Liver (tissue), 9 donors: Measurements from ENCODE around the gene FREY1. TPM values are rescaled to one million over a fixed set of nuclear protein-coding genes. Genes with fewer than 3 reads are reported as not detected.
A peak's percentile ranks its signal among the peaks of the same experiment; 100 is the strongest.

ENCODE experiments used
- DNase-seq: peaks from one replicate; pipeline ENCODE4 v3.0.0-alpha.2; 2017; ENCODE audit warnings: low spot score
- H3K27ac ChIP-seq, 2 donors: one replicate each; pipeline ENCODE4 v1.7.0; 2013; ENCODE audit warnings: inconsistent platforms in 2 of 2, low read length in 2 of 2, control low read depth in 1 of 2, low read depth in 1 of 2, mild to moderate bottlenecking in 1 of 2
- H3K27me3 ChIP-seq, 4 donors: one replicate each; pipeline versions ENCODE4 v1.6.1 to v1.7.0; 2013; ENCODE audit warnings: low read length in 3 of 4, inconsistent platforms in 1 of 4, mild to moderate bottlenecking in 1 of 4, moderate library complexity in 1 of 4; ENCODE audit not compliant: control insufficient read depth in 4 of 4, insufficient read depth in 4 of 4
- H3K36me3 ChIP-seq, 4 donors: one replicate each; pipeline versions ENCODE4 v1.6.1 to v1.7.0; 2013; ENCODE audit warnings: low read length in 3 of 4, mild to moderate bottlenecking in 3 of 4, low read depth in 1 of 4, moderate library complexity in 1 of 4; ENCODE audit not compliant: control insufficient read depth in 4 of 4, insufficient read depth in 3 of 4
- H3K4me1 ChIP-seq, 4 donors: one replicate each; pipeline versions ENCODE4 v1.6.1 to v1.7.0; 2013; ENCODE audit warnings: low read length in 3 of 4, mild to moderate bottlenecking in 3 of 4, moderate library complexity in 1 of 4; ENCODE audit not compliant: control insufficient read depth in 4 of 4, insufficient read depth in 4 of 4
- H3K4me3 ChIP-seq, 3 donors: one replicate each; pipeline versions ENCODE4 v1.6.1 to v1.7.0; 2013; ENCODE audit warnings: low read length in 3 of 3, control low read depth in 1 of 3, low read depth in 1 of 3, mild to moderate bottlenecking in 1 of 3
- H3K9ac ChIP-seq, 2 donors: one replicate each; pipeline ENCODE4 v1.7.0; 2013; ENCODE audit warnings: low read length in 2 of 2, mild to moderate bottlenecking in 2 of 2, moderate library complexity in 2 of 2, control low read depth in 1 of 2, low read depth in 1 of 2
- H3K9me3 ChIP-seq, 4 donors: one replicate each; pipeline versions ENCODE4 v1.6.1 to v1.7.0; 2013; ENCODE audit warnings: low read length in 3 of 4; ENCODE audit not compliant: control insufficient read depth in 4 of 4
- ATF3 ChIP-seq: IDR thresholded peaks from 2 replicates; pipeline ENCODE4 v1.6.1; 2016; ENCODE audit warnings: antibody characterized with exemption
- CTCF ChIP-seq: fragments of 150-350 bp; IDR thresholded peaks from 2 replicates; pipeline ENCODE4 v1.5.1; 2017; ENCODE audit warnings: improper control_type of control experiment, low read depth, low read length; ENCODE audit not compliant: missing input control
- FOXA1 ChIP-seq: IDR thresholded peaks from 2 replicates; pipeline ENCODE4 v1.6.1; 2016; ENCODE audit warnings: antibody characterized with exemption
- FOXA2 ChIP-seq: IDR thresholded peaks from 2 replicates; pipeline ENCODE4 v1.6.1; 2016; ENCODE audit warnings: antibody characterized with exemption
- HNF4A ChIP-seq, 2 donors: conservative IDR thresholded peaks; 2 replicates each; pipeline ENCODE4 v1.6.1; 2016; ENCODE audit warnings: antibody characterized with exemption in 2 of 2, mild to moderate bottlenecking in 2 of 2
- JUND ChIP-seq, 2 donors: IDR thresholded peaks; 2 replicates each; pipeline ENCODE4 v1.6.1; 2016; ENCODE audit warnings: antibody characterized with exemption in 2 of 2
- MAX ChIP-seq: IDR thresholded peaks from 2 replicates; pipeline ENCODE4 v1.6.1; 2016; ENCODE audit warnings: antibody characterized with exemption
- NR2F2 ChIP-seq: IDR thresholded peaks from 2 replicates; pipeline ENCODE4 v1.6.1; 2016; ENCODE audit warnings: antibody characterized with exemption
- RAD21 ChIP-seq, 2 donors: IDR thresholded peaks; 2 replicates each; pipeline ENCODE4 v1.6.1; 2016; ENCODE audit warnings: antibody characterized with exemption in 2 of 2, mild to moderate bottlenecking in 2 of 2
- REST ChIP-seq: IDR thresholded peaks from 2 replicates; pipeline ENCODE4 v1.6.1; 2016; ENCODE audit warnings: antibody characterized with exemption, mild to moderate bottlenecking
- SP1 ChIP-seq: IDR thresholded peaks from 2 replicates; pipeline ENCODE4 v1.6.1; 2018; ENCODE audit warnings: antibody characterized with exemption, mild to moderate bottlenecking
- ZBTB33 ChIP-seq: IDR thresholded peaks from 2 replicates; pipeline ENCODE4 v1.6.1; 2016; ENCODE audit warnings: antibody characterized with exemption
- WGBS: extraction: QIAGEN DNeasy Blood & Tissue Kit; methylation state at CpG from one replicate; pipeline ENCODE4 v1.1.7; 2013; 5-methylcytosine and 5-hydroxymethylcytosine counted together
- polyA plus RNA-seq, 2 donors: library from polyadenylated mRNA; stranded (reverse) in 1 of 2; unstranded in 1 of 2; fragments of 200-250 nt in 1 of 2; fragments of >200 nt in 1 of 2; fragmentation: Nextera tagmentation in 1 of 2; extraction: Ambion mirVana in 1 of 2; gene quantifications; one replicate each; pipeline versions ENCODE4 v1.2.1 to v1.2.3, GENCODE V29; 2013 to 2015
- total RNA-seq, 2 donors: library from RNA; depleted of rRNA; stranded (reverse); fragments of >200 nt; gene quantifications; one replicate each; pipeline ENCODE4 v1.2.3, GENCODE V29; 2014
- donor health status: healthy.
- donor health status: healthy.
- donor health status: healthy.
- donor health status: healthy.
- donor health status: healthy.

The FREY1 gene
- total and polyA plus RNA-seq, 4 donors: 0.18 to 2.1 (median 0.75) TPM; not detected in 1

GRCh38 chr11:45933846-45934579, 26.9 kb upstream of the FREY1 start:
- Histone ChIP-seq H3K4me1 (peaks cover 10 to 23% (median 20%) of the 10 kb centered on the region in 4 donors), H3K9me3 (no peaks in the 10 kb centered on the region), H3K27ac (no peak overlapping the region), H3K9ac (no peak overlapping the region), H3K36me3 (peaks cover 2 to 15% (median 6%) of the 10 kb centered on the region in 4 donors), H3K27me3 (no peaks in the 10 kb centered on the region), H3K4me3 (no peak overlapping the region)
- WGBS: 77% methylated on average over 21 of the region's 21 CpGs
- no peak for DNase-seq
- TF ChIP-seq MAX (no peak), NR2F2 (no peak), SP1 (no peak), REST (no peak), ZBTB33 (no peak), ATF3 (no peak), FOXA1 (no peak)

- TF ChIP-seq FOXA2 (peak; percentile 29), JUND (IDR thresholded peaks at IDR 0.05) (no peak), HNF4A (conservative IDR thresholded peaks at IDR 0.05) (peak; percentile 13 to 38), CTCF (no peak), RAD21 (IDR thresholded peaks at IDR 0.05) (peak in 1 of 2 donors; percentile 30)
- Histone ChIP-seq H3K4me1 (peaks cover 10 to 23% (median 20%) of the 10 kb centered on the region in 4 donors), H3K9me3 (no peaks in the 10 kb centered on the region), H3K27me3 (no peaks in the 10 kb centered on the region), H3K27ac (no peak overlapping the region), H3K9ac (no peak overlapping the region), H3K4me3 (no peak overlapping the region), H3K36me3 (peaks cover 2 to 15% (median 6%) of the 10 kb centered on the region in 4 donors)
- WGBS: 66% methylated on average over 15 of the region's 15 CpGs
- DNase-seq: no peak
Measured at GRCh38 chr11:45933131-45933831, 26.2 kb upstream of the FREY1 start.
